Iris pigment epithelial cell (primary cell): ENCODE measurements around the gene TESK1.

Experiments used
- DNase-seq: peaks from one replicate; pipeline ENCODE4 v3.0.0-alpha.2; 2011; ENCODE audit warnings: low read depth

Gene TESK1

GRCh38 chr9:35649431-35650340 lies 44.6 kb downstream of the TESK1 start:
- no peak for DNase-seq

GRCh38 chr9:35650341-35651158 lies 45.5 kb downstream of the TESK1 start, which contains the start of gene SIT1:
SIT1 (minus strand) TSS chr9:35650931; CDS start chr9:35650853, 78 bp downstream.
- DNase-seq, result no peak

GRCh38 chr9:35651956-35652828 lies 47.1 kb downstream of the TESK1 start:
- peak; percentile 79 for DNase-seq

- DNase-seq, result no peak
These were observed 47.8 kb downstream of the TESK1 start for GRCh38 chr9:35652829-35653209.

- no peak for DNase-seq
These were observed 48.5 kb downstream of the TESK1 start for GRCh38 chr9:35653611-35654010.

GRCh38 chr9:35656348-35656747 lies 51.3 kb downstream of the TESK1 start:
- DNase-seq, result no peak

- peak; percentile 38 for DNase-seq
These were observed 51.9 kb downstream of the TESK1 start for GRCh38 chr9:35656831-35657545.

GRCh38 chr9:35657546-35658136 lies 52.6 kb downstream of the TESK1 start, which contains the start of gene RMRP:
RMRP (minus strand) TSS chr9:35658019.
- peak; percentile 100 for DNase-seq

GRCh38 chr9:35658137-35658967 lies 53.3 kb downstream of the TESK1 start, which contains the start of gene CCDC107:
CCDC107 (plus strand) TSS chr9:35658292; CDS start chr9:35658380, 88 bp downstream.
- DNase-seq, result peak; percentile 70

GRCh38 chr9:35658968-35659220 lies 53.8 kb downstream of the TESK1 start:
- DNase-seq, result peak; percentile 61

GRCh38 chr9:35659340-35659739 lies 54.3 kb downstream of the TESK1 start:
- DNase-seq, result peak; percentile 31
